ENCODE measurements around the gene CC2D1A.

Gene CC2D1A

DNA sequence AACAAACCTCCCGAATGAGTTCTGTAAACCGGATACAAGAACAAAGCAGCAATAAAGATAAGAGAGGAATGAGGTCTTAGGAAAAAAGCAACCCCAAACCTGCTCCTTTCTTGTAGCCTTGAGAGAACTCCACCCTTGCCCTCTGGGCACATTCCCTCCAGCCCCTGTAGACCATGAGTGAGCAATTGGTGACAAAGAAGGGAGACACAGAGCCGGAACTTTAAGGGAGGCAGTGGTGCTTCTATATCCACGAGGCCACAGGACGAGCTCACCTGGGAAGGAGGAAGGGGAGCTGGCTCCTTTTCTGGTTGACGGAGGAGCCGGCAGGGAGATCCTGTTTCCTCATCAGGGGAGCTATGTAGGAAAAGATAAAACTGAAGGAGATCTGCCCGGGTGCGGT is 13.1 kb upstream of the CC2D1A start:
- TF ChIP-seq GABPA (IDR thresholded peaks at IDR 0.05; ENCODE audit: low read depth), result no peak
- TF ChIP-seq, protein P1, sequence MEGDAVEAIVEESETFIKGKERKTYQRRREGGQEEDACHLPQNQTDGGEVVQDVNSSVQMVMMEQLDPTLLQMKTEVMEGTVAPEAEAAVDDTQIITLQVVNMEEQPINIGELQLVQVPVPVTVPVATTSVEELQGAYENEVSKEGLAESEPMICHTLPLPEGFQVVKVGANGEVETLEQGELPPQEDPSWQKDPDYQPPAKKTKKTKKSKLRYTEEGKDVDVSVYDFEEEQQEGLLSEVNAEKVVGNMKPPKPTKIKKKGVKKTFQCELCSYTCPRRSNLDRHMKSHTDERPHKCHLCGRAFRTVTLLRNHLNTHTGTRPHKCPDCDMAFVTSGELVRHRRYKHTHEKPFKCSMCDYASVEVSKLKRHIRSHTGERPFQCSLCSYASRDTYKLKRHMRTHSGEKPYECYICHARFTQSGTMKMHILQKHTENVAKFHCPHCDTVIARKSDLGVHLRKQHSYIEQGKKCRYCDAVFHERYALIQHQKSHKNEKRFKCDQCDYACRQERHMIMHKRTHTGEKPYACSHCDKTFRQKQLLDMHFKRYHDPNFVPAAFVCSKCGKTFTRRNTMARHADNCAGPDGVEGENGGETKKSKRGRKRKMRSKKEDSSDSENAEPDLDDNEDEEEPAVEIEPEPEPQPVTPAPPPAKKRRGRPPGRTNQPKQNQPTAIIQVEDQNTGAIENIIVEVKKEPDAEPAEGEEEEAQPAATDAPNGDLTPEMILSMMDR (IDR thresholded peaks at IDR 0.05; ENCODE audit: insufficient read depth, low read length), result no peak
- TF ChIP-seq POLR2AphosphoS5 (IDR thresholded peaks at IDR 0.05; ENCODE audit: low read depth), result no peak
- TF ChIP-seq SPI1 (IDR thresholded peaks at IDR 0.05; ENCODE audit: borderline replicate concordance, low read depth), result no peak
- TF ChIP-seq, protein P2, sequence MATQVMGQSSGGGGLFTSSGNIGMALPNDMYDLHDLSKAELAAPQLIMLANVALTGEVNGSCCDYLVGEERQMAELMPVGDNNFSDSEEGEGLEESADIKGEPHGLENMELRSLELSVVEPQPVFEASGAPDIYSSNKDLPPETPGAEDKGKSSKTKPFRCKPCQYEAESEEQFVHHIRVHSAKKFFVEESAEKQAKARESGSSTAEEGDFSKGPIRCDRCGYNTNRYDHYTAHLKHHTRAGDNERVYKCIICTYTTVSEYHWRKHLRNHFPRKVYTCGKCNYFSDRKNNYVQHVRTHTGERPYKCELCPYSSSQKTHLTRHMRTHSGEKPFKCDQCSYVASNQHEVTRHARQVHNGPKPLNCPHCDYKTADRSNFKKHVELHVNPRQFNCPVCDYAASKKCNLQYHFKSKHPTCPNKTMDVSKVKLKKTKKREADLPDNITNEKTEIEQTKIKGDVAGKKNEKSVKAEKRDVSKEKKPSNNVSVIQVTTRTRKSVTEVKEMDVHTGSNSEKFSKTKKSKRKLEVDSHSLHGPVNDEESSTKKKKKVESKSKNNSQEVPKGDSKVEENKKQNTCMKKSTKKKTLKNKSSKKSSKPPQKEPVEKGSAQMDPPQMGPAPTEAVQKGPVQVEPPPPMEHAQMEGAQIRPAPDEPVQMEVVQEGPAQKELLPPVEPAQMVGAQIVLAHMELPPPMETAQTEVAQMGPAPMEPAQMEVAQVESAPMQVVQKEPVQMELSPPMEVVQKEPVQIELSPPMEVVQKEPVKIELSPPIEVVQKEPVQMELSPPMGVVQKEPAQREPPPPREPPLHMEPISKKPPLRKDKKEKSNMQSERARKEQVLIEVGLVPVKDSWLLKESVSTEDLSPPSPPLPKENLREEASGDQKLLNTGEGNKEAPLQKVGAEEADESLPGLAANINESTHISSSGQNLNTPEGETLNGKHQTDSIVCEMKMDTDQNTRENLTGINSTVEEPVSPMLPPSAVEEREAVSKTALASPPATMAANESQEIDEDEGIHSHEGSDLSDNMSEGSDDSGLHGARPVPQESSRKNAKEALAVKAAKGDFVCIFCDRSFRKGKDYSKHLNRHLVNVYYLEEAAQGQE (IDR thresholded peaks at IDR 0.05; ENCODE audit: insufficient replicate concordance, low read depth), result no peak
- no peak for DNase-seq (ENCODE audit: low read depth in 1 of 2, low spot score in 1 of 2)
- H3K4me3 ChIP-seq (replicated peaks; ENCODE audit: insufficient read depth, low read length), result no peak overlapping the region
- no peaks in the 10 kb centered on the region for H3K27me3 ChIP-seq (ENCODE audit: insufficient read depth, poor library complexity, severe bottlenecking)
- H3K27ac ChIP-seq (replicated peaks), result no peak overlapping the region

DNA sequence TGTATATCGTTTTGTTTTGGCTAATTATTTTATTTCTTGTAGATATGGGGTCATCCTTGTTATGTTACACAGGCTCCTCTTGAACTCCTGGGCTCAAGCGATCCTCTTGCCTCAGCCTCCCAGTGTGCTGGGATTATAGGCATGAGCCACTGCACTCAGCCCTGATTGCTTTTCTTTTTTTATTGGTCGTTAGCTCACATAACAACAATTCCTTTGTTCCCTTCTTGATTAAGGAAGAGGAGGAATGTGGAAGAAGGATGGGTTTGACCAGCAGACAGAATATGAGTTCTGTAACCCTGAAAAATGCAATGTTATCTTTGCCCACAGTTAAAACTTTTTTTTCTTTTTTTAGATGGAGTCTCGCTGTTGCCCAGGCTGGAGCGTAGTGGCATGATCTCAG is 11.4 kb upstream of the CC2D1A start:
- Histone ChIP-seq H3K4me3 (replicated peaks; ENCODE audit: insufficient read depth, low read length) (no peak overlapping the region), H3K27me3 (ENCODE audit: insufficient read depth, poor library complexity, severe bottlenecking) (no peaks in the 10 kb centered on the region), H3K27ac (replicated peaks) (no peak overlapping the region)
- TF ChIP-seq, protein P1 (IDR thresholded peaks at IDR 0.05; ENCODE audit: insufficient read depth, low read length), result no peak
- TF ChIP-seq, protein P2 (IDR thresholded peaks at IDR 0.05; ENCODE audit: insufficient replicate concordance, low read depth), result no peak
- TF ChIP-seq SPI1 (IDR thresholded peaks at IDR 0.05; ENCODE audit: borderline replicate concordance, low read depth) (no peak), GABPA (IDR thresholded peaks at IDR 0.05; ENCODE audit: low read depth) (no peak), POLR2AphosphoS5 (IDR thresholded peaks at IDR 0.05; ENCODE audit: low read depth) (no peak)
- no peak for DNase-seq (ENCODE audit: low read depth in 1 of 2, low spot score in 1 of 2)

GRCh38 chr19:13896227-13896626 is 9.8 kb upstream of the CC2D1A start:
- DNase-seq (ENCODE audit: low read depth in 1 of 2, low spot score in 1 of 2), result no peak
- no peak overlapping the region for H3K27ac ChIP-seq (replicated peaks)
- no peak overlapping the region for H3K4me3 ChIP-seq (replicated peaks; ENCODE audit: insufficient read depth, low read length)
- no peaks in the 10 kb centered on the region for H3K27me3 ChIP-seq (ENCODE audit: insufficient read depth, poor library complexity, severe bottlenecking)
- TF ChIP-seq POLR2AphosphoS5 (IDR thresholded peaks at IDR 0.05; ENCODE audit: low read depth), result no peak
- TF ChIP-seq, protein P1 (IDR thresholded peaks at IDR 0.05; ENCODE audit: insufficient read depth, low read length), result no peak
- TF ChIP-seq SPI1 (IDR thresholded peaks at IDR 0.05; ENCODE audit: borderline replicate concordance, low read depth), result no peak
- no peak for TF ChIP-seq GABPA (IDR thresholded peaks at IDR 0.05; ENCODE audit: low read depth)
- TF ChIP-seq, protein P2 (IDR thresholded peaks at IDR 0.05; ENCODE audit: insufficient replicate concordance, low read depth), result no peak
